HepG2 (cell line): ENCODE results near the gene SPDL1. TPM values are rescaled to one million over a fixed set of nuclear protein-coding genes. Genes with fewer than 3 reads are reported as not detected.
A peak's percentile ranks its signal among the peaks of the same experiment; 100 is the strongest.

ENCODE experiments used
- GABPB1 ChIP-seq: IDR thresholded peaks from 2 replicates; pipeline ENCODE4 v1.6.1; 2016; ENCODE audit warnings: mild to moderate bottlenecking, missing genetic modification reagents, moderate library complexity, missing compliant biosample characterization
- GLMP ChIP-seq: sonication (generic); formaldehyde crosslinking; IDR thresholded peaks from 2 replicates; pipeline ENCODE4 v1.9.0; 2021; ENCODE audit warnings: missing genetic modification reagents, mild to moderate bottlenecking, borderline replicate concordance
- GZF1 ChIP-seq: sonication (generic); formaldehyde crosslinking; IDR thresholded peaks from 2 replicates; pipeline ENCODE4 v1.5.1; 2020; ENCODE audit warnings: mild to moderate bottlenecking, missing genetic modification reagents
- IKZF4 ChIP-seq: sonication (generic); formaldehyde crosslinking; IDR thresholded peaks from 2 replicates; pipeline ENCODE4 v1.5.1; 2020; ENCODE audit warnings: borderline replicate concordance, mild to moderate bottlenecking, low read depth, missing genetic modification reagents; ENCODE audit errors: not compliant biosample characterization
- JUN ChIP-seq: sonication (generic); formaldehyde crosslinking; IDR thresholded peaks from 2 replicates; pipeline ENCODE4 v1.4.0; 2020; ENCODE audit warnings: mild to moderate bottlenecking, missing genetic modification reagents
- LCORL ChIP-seq, 2 experiments: fragments of 450-650 bp in 1 of 2; sonication (generic) in 1 of 2; formaldehyde crosslinking in 1 of 2; IDR thresholded peaks; 2 replicates each; pipeline versions ENCODE4 v1.5.0 to v1.6.1; 2017 to 2020; ENCODE audit warnings: antibody characterized with exemption in 1 of 2, missing genetic modification reagents in 1 of 2
- MAF1 ChIP-seq: sonication (generic); formaldehyde crosslinking; IDR thresholded peaks from 2 replicates; pipeline ENCODE4 v1.5.0; 2020; ENCODE audit warnings: missing genetic modification reagents, borderline replicate concordance
- NCOA5 ChIP-seq: sonication (generic); formaldehyde crosslinking; IDR thresholded peaks from 2 replicates; pipeline ENCODE4 v1.4.0; 2020; ENCODE audit warnings: missing genetic modification reagents
- PLSCR1 ChIP-seq: sonication (generic); formaldehyde crosslinking; IDR thresholded peaks from 2 replicates; pipeline ENCODE4 v1.5.0; 2020; ENCODE audit warnings: missing genetic modification reagents, mild to moderate bottlenecking, borderline replicate concordance
- SETDB1 ChIP-seq: sonication (generic); formaldehyde crosslinking; IDR thresholded peaks from 2 replicates; pipeline ENCODE4 v1.5.1; 2020; ENCODE audit warnings: missing genetic modification reagents, mild to moderate bottlenecking, borderline replicate concordance
- SP4 ChIP-seq: sonication (generic); formaldehyde crosslinking; IDR thresholded peaks from 2 replicates; pipeline ENCODE4 v1.8.1; 2023; ENCODE audit warnings: mild to moderate bottlenecking, missing genetic modification reagents
- TARDBP ChIP-seq: sonication (generic); formaldehyde crosslinking; IDR thresholded peaks from 2 replicates; pipeline ENCODE4 v1.8.0; 2022; ENCODE audit warnings: mild to moderate bottlenecking, missing genetic modification reagents
- TERF1 ChIP-seq: sonication (generic); formaldehyde crosslinking; IDR thresholded peaks from 2 replicates; pipeline ENCODE4 v1.8.0; 2022; ENCODE audit warnings: mild to moderate bottlenecking, missing genetic modification reagents, moderate library complexity
- XBP1 ChIP-seq: sonication (generic); formaldehyde crosslinking; IDR thresholded peaks from 2 replicates; pipeline ENCODE4 v1.5.0; 2020; ENCODE audit warnings: missing genetic modification reagents
- ZFX ChIP-seq: sonication (generic); formaldehyde crosslinking; IDR thresholded peaks from 2 replicates; pipeline ENCODE4 v1.4.0; 2020; ENCODE audit warnings: mild to moderate bottlenecking, low read depth, missing genetic modification reagents, moderate library complexity
- ZNF317 ChIP-seq: sonication (generic); formaldehyde crosslinking; IDR thresholded peaks from 2 replicates; pipeline ENCODE4 v1.5.0; 2020; ENCODE audit warnings: mild to moderate bottlenecking, missing genetic modification reagents
- ZNF761 ChIP-seq: sonication (generic); formaldehyde crosslinking; conservative IDR thresholded peaks from 2 replicates; pipeline ENCODE4 v1.4.0; 2020; ENCODE audit warnings: mild to moderate bottlenecking, missing genetic modification reagents
- polyA plus RNA-seq, 8 experiments: library from polyadenylated mRNA; depleted of rRNA in 3 of 8; stranded (reverse) in 7 of 8; unstranded in 1 of 8; fragments of >200 nt; fragmentation: Illumina TruSeq in 4 of 8; extraction: Trizol in 4 of 8; gene quantifications; 2 replicates each; pipeline versions ENCODE4 v1.2.1 to v1.2.3, GENCODE V29; 2011 to 2016; ENCODE audit warnings: low read depth in 4 of 8, missing spikeins in 1 of 8, mixed read lengths in 1 of 8; ENCODE audit not compliant: insufficient read depth in 1 of 8
- total RNA-seq, 5 experiments: library from RNA; depleted of rRNA; stranded (reverse); fragments of >200 nt; fragmentation: Illumina TruSeq; extraction: Trizol; gene quantifications; 2 replicates each; pipeline ENCODE4 v1.2.3, GENCODE V29; 2016; ENCODE audit warnings: low read depth in 1 of 5
- TF ChIP-seq, protein P1 (sequence below): sonication (generic); formaldehyde crosslinking; IDR thresholded peaks from 2 replicates; pipeline ENCODE4 v1.4.0; 2020; ENCODE audit warnings: missing genetic modification reagents

The SPDL1 gene
- total and polyA plus RNA-seq, 2 of the 13 experiments (the other 11 are each of a cell fraction or from before 2014, with no cell fraction given): 10.9 to 36.6 TPM

- TF ChIP-seq TARDBP (peak; percentile 76; the same call in 1 of the 2 replicates), XBP1 (no peak), GLMP (CRISPR knock-in tag) (no peak), SP4 (CRISPR knock-in tag) (0 out of 2 replicates have a peak, but pooled peaks have one; percentile 32), NCOA5 (no peak), ZNF761 (CRISPR knock-in tag) (0 out of 2 replicates have a peak, but pooled peaks have one; percentile 34), JUN (CRISPR knock-in tag) (no peak), ZFX (CRISPR knock-in tag) (peak; percentile 95), IKZF4 (CRISPR knock-in tag) (peak; percentile 58), GZF1 (CRISPR knock-in tag) (no peak; the same call in 1 of the 2 replicates), SETDB1 (CRISPR knock-in tag) (no peak), LCORL (IDR thresholded peaks at IDR 0.05) (no peak), LCORL (CRISPR knock-in tag; IDR thresholded peaks at IDR 0.05) (no peak), ZNF317 (no peak), TERF1 (no peak), PLSCR1 (no peak), MAF1 (CRISPR knock-in tag) (no peak), GABPB1 (CRISPR knock-in tag) (peak; percentile 71)
- TF ChIP-seq, protein P1, sequence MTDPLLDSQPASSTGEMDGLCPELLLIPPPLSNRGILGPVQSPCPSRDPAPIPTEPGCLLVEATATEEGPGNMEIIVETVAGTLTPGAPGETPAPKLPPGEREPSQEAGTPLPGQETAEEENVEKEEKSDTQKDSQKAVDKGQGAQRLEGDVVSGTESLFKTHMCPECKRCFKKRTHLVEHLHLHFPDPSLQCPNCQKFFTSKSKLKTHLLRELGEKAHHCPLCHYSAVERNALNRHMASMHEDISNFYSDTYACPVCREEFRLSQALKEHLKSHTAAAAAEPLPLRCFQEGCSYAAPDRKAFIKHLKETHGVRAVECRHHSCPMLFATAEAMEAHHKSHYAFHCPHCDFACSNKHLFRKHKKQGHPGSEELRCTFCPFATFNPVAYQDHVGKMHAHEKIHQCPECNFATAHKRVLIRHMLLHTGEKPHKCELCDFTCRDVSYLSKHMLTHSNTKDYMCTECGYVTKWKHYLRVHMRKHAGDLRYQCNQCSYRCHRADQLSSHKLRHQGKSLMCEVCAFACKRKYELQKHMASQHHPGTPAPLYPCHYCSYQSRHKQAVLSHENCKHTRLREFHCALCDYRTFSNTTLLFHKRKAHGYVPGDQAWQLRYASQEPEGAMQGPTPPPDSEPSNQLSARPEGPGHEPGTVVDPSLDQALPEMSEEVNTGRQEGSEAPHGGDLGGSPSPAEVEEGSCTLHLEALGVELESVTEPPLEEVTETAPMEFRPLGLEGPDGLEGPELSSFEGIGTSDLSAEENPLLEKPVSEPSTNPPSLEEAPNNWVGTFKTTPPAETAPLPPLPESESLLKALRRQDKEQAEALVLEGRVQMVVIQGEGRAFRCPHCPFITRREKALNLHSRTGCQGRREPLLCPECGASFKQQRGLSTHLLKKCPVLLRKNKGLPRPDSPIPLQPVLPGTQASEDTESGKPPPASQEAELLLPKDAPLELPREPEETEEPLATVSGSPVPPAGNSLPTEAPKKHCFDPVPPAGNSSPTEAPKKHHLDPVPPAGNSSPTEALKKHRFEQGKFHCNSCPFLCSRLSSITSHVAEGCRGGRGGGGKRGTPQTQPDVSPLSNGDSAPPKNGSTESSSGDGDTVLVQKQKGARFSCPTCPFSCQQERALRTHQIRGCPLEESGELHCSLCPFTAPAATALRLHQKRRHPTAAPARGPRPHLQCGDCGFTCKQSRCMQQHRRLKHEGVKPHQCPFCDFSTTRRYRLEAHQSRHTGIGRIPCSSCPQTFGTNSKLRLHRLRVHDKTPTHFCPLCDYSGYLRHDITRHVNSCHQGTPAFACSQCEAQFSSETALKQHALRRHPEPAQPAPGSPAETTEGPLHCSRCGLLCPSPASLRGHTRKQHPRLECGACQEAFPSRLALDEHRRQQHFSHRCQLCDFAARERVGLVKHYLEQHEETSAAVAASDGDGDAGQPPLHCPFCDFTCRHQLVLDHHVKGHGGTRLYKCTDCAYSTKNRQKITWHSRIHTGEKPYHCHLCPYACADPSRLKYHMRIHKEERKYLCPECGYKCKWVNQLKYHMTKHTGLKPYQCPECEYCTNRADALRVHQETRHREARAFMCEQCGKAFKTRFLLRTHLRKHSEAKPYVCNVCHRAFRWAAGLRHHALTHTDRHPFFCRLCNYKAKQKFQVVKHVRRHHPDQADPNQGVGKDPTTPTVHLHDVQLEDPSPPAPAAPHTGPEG: no peak
Observed at GRCh38 chr5:169583424-169584220, at the start of gene SPDL1 (continued).
